ENCODE measurements around the gene TMED5.

GRCh38 chr1:93151474-93151873, 28.7 kb downstream of the TMED5 start:
- TF ChIP-seq POLR2A (IDR thresholded peaks at IDR 0.05; ENCODE audit: extremely low read depth, insufficient read length) (no peak), CTCF (IDR thresholded peaks at IDR 0.05; ENCODE audit: low read depth, low read length) (no peak), MAX (IDR thresholded peaks at IDR 0.05; ENCODE audit: low read depth, low read length) (no peak), MYC (IDR thresholded peaks at IDR 0.05; ENCODE audit: low read depth, low read length) (no peak)
